Nephron (organoid): ENCODE results near the gene APCDD1.

Source experiments
- H3K27ac Mint-ChIP-seq, 3 experiments: 2 replicates each; pipeline ENCODE4 v1.8.0; 2020; ENCODE audit warnings: mixed read lengths in 3 of 3, mild to moderate bottlenecking in 2 of 3, moderate library complexity in 1 of 3
- H3K27me3 Mint-ChIP-seq: 2 replicates; pipeline ENCODE4 v1.8.0; 2021; ENCODE audit warnings: low read depth, mild to moderate bottlenecking, moderate library complexity, mixed read lengths
- H3K36me3 Mint-ChIP-seq: 2 replicates; pipeline ENCODE4 v1.8.0; 2020; ENCODE audit warnings: low read depth, mixed read lengths
- H3K4me1 Mint-ChIP-seq: 2 replicates; pipeline ENCODE4 v1.8.0; 2020; ENCODE audit warnings: mixed read lengths
- H3K4me3 Mint-ChIP-seq, 3 experiments: 2 replicates each; pipeline ENCODE4 v1.8.0; 2020; ENCODE audit warnings: mild to moderate bottlenecking in 3 of 3, mixed read lengths in 3 of 3, moderate library complexity in 2 of 3
- H3K9me3 Mint-ChIP-seq: 2 replicates; pipeline ENCODE4 v1.8.0; 2020; ENCODE audit warnings: mixed read lengths
- CTCF ChIP-seq, 3 experiments: fragments of 200-600 bp; sonication (generic); IDR thresholded peaks; one replicate each; pipeline ENCODE4 v1.5.0; 2021; ENCODE audit warnings: antibody characterized with exemption in 3 of 3; ENCODE audit not compliant: unreplicated experiment in 3 of 3

Gene APCDD1

GRCh38 chr18:10486362-10486761, 31.9 kb downstream of the APCDD1 start:
- H3K27me3 Mint-ChIP-seq = no peaks in the 10 kb centered on the region
- H3K4me3 Mint-ChIP-seq = no peak overlapping the region
- peaks cover 37% of the 10 kb centered on the region for H3K36me3 Mint-ChIP-seq
- no peaks in the 10 kb centered on the region for H3K9me3 Mint-ChIP-seq
- peaks cover 6% of the 10 kb centered on the region for H3K4me1 Mint-ChIP-seq
- no peak for TF ChIP-seq CTCF (IDR thresholded peaks at IDR 0.05; ENCODE audit: unreplicated experiment in 3 of 3)
- peak overlapping the region in 1 of 3 experiments; percentile 13 for H3K27ac Mint-ChIP-seq

GRCh38 chr18:10487154-10487553, 32.7 kb downstream of the APCDD1 start:
- H3K36me3 Mint-ChIP-seq = peaks cover 37% of the 10 kb centered on the region
- no peak overlapping the region for H3K4me3 Mint-ChIP-seq

GRCh38 chr18:10488017-10488416, 33.6 kb downstream of the APCDD1 start:
- H3K4me3 Mint-ChIP-seq = no peak overlapping the region
- peaks cover 9% of the 10 kb centered on the region for H3K4me1 Mint-ChIP-seq

More at GRCh38 chr18:10487154-10487553, 32.7 kb downstream of the APCDD1 start:
- Mint-ChIP-seq H3K4me1 (peaks cover 6% of the 10 kb centered on the region), H3K27me3 (no peaks in the 10 kb centered on the region), H3K9me3 (no peaks in the 10 kb centered on the region), H3K27ac (peak overlapping the region in 1 of 3 experiments; percentile 13)
- no peak for TF ChIP-seq CTCF (IDR thresholded peaks at IDR 0.05; ENCODE audit: unreplicated experiment in 3 of 3)

DNA sequence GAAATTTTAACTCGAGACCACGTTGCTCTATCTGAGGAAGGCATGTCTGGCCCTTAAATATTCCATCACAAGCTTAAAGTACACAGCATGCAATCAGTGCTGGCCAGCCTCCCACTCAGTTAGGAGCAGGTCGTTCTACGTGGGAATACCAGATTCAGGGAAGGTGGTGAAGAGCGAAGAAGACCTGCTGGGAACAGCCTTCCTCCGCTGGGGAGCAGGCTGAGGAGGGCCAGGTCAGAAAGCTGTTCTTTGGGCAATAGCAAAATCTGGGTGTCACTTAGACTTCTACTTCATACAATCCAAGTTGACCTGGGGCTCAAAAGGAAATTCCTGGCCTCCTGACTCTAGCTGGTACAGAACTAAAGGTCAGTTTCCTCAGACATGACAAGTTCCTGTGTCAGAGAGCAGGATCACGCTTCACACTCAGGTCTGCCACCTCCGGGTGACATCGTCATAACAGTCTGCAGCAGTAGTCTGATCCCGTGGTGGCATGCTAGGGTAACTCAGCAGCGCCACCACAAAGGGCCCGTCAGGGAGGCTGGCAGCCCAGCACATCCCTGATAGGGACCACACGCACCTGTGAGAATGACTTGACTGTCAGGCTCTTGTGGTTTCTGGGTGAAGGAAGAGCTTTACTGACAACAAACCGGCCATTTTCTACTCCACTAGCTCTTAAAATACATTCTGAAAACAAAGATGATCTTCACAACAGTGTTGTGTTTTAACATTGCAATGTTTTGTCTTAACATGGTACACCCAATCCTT, 36.1 kb downstream of the APCDD1 start:
- Mint-ChIP-seq H3K27me3 (no peaks in the 10 kb centered on the region), H3K9me3 (no peaks in the 10 kb centered on the region), H3K4me1 (peaks cover 21% of the 10 kb centered on the region), H3K4me3 (no peak overlapping the region), H3K27ac (peak overlapping the region in 1 of 3 experiments; percentile 6), H3K36me3 (peaks cover 29% of the 10 kb centered on the region)
- TF ChIP-seq CTCF (IDR thresholded peaks at IDR 0.05; ENCODE audit: unreplicated experiment in 3 of 3) = no peak

More at GRCh38 chr18:10488017-10488416, 33.6 kb downstream of the APCDD1 start:
- Mint-ChIP-seq H3K9me3 (no peaks in the 10 kb centered on the region), H3K27ac (peak overlapping the region in 2 of 3 experiments; percentile 26 to 44), H3K27me3 (no peaks in the 10 kb centered on the region), H3K36me3 (peaks cover 37% of the 10 kb centered on the region)
- TF ChIP-seq CTCF (IDR thresholded peaks at IDR 0.05; ENCODE audit: unreplicated experiment in 3 of 3) = no peak

DNA sequence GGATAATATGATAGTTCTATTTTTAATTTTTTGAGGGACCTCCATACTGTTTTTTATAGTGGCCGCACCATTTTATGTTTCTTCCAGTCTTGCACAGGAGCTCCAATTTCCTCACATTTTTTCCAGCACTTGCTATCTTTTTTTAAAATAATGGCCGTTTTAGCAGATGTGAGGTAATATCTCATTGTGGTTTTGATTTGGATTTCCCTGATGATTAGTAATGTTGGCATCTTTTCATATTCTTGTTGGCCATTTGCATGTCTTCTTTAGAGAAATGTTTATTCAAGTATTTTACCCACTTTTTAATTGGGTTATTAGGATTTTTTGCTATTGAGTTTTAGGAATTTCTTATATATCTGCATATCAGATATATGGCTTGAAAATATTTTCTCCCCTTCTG, 41.5 kb downstream of the APCDD1 start:
- H3K4me3 Mint-ChIP-seq = no peak overlapping the region
- peaks cover 15% of the 10 kb centered on the region for H3K4me1 Mint-ChIP-seq
- no peaks in the 10 kb centered on the region for H3K36me3 Mint-ChIP-seq
- H3K27ac Mint-ChIP-seq = no peak overlapping the region
- TF ChIP-seq CTCF (IDR thresholded peaks at IDR 0.05; ENCODE audit: unreplicated experiment in 3 of 3) = no peak
- no peaks in the 10 kb centered on the region for H3K27me3 Mint-ChIP-seq
- no peaks in the 10 kb centered on the region for H3K9me3 Mint-ChIP-seq
